IPS-15b (cell line): Measurements from ENCODE around the gene PTGER1.

Experiments used
- H3K27me3 ChIP-seq: one replicate; pipeline ENCODE4 v1.6.1; 2013; ENCODE audit warnings: low read length; ENCODE audit not compliant: control insufficient read depth, insufficient read depth
- H3K36me3 ChIP-seq: one replicate; pipeline ENCODE4 v1.6.1; 2013; ENCODE audit warnings: low read length; ENCODE audit not compliant: control insufficient read depth, insufficient read depth
- H3K4me1 ChIP-seq: one replicate; pipeline ENCODE4 v1.6.1; 2013; ENCODE audit warnings: mild to moderate bottlenecking, low read length; ENCODE audit not compliant: control insufficient read depth, insufficient read depth
- H3K4me3 ChIP-seq: one replicate; pipeline ENCODE4 v1.5.1; 2013; ENCODE audit warnings: low read depth, low read length
- H3K9ac ChIP-seq: one replicate; pipeline ENCODE4 v1.6.1; 2013; ENCODE audit warnings: low read depth, mild to moderate bottlenecking, low read length
- H3K9me3 ChIP-seq: one replicate; pipeline ENCODE4 v1.6.1; 2013; ENCODE audit warnings: mild to moderate bottlenecking, low read length; ENCODE audit not compliant: control insufficient read depth, insufficient read depth

PTGER1 gene

DNA sequence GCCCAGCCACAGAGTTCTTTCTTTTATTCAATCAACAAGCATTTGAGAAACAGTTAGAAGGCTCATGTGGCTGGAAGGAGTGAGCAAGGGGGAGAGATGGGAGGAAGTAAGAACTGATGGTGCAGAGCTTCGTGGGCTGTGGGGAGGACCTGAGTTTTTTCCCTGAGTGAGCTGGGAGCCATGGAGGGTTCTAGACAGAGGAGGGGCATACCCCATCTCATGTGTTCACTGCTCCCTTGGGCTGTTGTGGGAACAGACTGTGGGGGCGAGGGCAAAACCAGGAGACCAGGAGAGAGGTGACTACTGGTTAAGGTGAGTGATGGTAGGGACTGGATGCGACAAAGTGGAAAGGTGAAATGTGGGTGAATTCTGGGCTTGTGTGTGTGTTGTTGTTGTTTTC is 44.4 kb downstream of the PTGER1 start:
- Histone ChIP-seq H3K4me1 (no peaks in the 10 kb centered on the region), H3K9ac (no peak overlapping the region), H3K9me3 (no peaks in the 10 kb centered on the region), H3K4me3 (no peak overlapping the region), H3K27me3 (no peaks in the 10 kb centered on the region), H3K36me3 (peaks cover 3% of the 10 kb centered on the region)

DNA sequence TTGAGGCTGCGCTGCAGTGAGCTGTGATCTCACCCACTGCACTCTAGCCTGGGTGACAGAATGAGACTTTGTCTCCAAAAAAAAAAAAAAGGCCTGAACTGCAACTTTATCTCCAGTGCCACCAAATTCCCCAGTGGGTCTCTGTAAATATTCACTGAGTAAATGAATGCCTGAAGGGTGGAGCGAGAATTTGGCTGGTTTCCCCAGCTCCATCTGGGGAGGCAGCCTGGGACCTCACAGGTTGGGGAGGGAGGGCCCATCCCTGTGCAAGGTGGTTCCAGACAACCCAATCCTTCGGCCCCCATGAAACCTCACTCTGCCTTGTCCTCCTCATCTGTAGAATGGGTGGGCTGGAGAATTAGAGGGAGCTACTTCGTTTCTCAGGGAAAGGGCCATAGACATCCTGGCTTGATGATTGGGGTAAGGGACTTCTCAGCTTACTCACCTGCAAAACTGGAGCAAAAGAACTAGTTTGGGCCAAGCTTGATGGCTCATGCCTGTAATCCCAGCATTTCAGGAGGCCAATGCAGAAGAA is 46.2 kb downstream of the PTGER1 start:
- Histone ChIP-seq H3K9ac (no peak overlapping the region), H3K27me3 (no peaks in the 10 kb centered on the region), H3K4me1 (no peaks in the 10 kb centered on the region), H3K4me3 (no peak overlapping the region), H3K36me3 (no peaks in the 10 kb centered on the region), H3K9me3 (no peaks in the 10 kb centered on the region)

- Histone ChIP-seq H3K4me1 (no peaks in the 10 kb centered on the region), H3K9me3 (no peaks in the 10 kb centered on the region), H3K4me3 (no peak overlapping the region), H3K36me3 (no peaks in the 10 kb centered on the region), H3K27me3 (no peaks in the 10 kb centered on the region), H3K9ac (no peak overlapping the region)
Observed at GRCh38 chr19:14427461-14427860, 47.7 kb downstream of the PTGER1 start.

DNA sequence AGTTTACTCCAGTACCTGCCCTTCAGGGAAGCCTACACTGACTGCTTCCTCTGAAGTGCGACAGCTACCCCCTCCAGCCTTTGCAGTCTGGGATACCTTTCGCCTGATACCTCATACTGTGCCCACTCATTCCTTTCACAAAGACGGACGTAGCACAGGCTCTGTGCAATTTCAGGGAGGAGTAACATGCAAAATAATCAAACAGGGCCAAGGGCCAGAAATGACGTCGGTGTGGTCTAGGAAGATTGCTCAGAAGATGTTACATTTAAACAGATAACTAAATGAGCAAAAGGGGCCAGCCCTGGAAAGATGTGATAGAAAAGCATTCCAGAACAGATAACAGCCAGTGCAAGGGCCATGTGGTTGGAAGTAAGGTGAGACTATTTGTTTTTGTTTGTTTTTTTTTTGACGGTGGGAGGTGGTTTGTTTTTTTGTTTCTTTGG is 49.4 kb downstream of the PTGER1 start:
- no peak overlapping the region for H3K9ac ChIP-seq
- no peak overlapping the region for H3K4me3 ChIP-seq
- no peaks in the 10 kb centered on the region for H3K9me3 ChIP-seq
- no peaks in the 10 kb centered on the region for H3K36me3 ChIP-seq
- no peaks in the 10 kb centered on the region for H3K27me3 ChIP-seq
- no peaks in the 10 kb centered on the region for H3K4me1 ChIP-seq
